ENCODE measurements around the gene MAP7D3. TPM values are rescaled to one million over a fixed set of nuclear protein-coding genes. Genes with fewer than 3 reads are reported as not detected.
"Not testable (repeated sequence)": the region's sequence is repeated elsewhere in the genome, so short reads cannot be mapped to it uniquely, and the experiment has no call there.

MAP7D3 gene
- total RNA-seq, 4 donors from 2014 or later: 16.5 to 29.8 (median 23.2) TPM

GRCh38 chrX:136171420-136171819 is 79.8 kb downstream of the MAP7D3 start:
- no peak for DNase-seq (ENCODE audit: low spot score)
- no peak for ATAC-seq (ENCODE audit: low FRiP score)
- TF ChIP-seq, protein P1, sequence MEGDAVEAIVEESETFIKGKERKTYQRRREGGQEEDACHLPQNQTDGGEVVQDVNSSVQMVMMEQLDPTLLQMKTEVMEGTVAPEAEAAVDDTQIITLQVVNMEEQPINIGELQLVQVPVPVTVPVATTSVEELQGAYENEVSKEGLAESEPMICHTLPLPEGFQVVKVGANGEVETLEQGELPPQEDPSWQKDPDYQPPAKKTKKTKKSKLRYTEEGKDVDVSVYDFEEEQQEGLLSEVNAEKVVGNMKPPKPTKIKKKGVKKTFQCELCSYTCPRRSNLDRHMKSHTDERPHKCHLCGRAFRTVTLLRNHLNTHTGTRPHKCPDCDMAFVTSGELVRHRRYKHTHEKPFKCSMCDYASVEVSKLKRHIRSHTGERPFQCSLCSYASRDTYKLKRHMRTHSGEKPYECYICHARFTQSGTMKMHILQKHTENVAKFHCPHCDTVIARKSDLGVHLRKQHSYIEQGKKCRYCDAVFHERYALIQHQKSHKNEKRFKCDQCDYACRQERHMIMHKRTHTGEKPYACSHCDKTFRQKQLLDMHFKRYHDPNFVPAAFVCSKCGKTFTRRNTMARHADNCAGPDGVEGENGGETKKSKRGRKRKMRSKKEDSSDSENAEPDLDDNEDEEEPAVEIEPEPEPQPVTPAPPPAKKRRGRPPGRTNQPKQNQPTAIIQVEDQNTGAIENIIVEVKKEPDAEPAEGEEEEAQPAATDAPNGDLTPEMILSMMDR (IDR thresholded peaks at IDR 0.05): no peak

DNA sequence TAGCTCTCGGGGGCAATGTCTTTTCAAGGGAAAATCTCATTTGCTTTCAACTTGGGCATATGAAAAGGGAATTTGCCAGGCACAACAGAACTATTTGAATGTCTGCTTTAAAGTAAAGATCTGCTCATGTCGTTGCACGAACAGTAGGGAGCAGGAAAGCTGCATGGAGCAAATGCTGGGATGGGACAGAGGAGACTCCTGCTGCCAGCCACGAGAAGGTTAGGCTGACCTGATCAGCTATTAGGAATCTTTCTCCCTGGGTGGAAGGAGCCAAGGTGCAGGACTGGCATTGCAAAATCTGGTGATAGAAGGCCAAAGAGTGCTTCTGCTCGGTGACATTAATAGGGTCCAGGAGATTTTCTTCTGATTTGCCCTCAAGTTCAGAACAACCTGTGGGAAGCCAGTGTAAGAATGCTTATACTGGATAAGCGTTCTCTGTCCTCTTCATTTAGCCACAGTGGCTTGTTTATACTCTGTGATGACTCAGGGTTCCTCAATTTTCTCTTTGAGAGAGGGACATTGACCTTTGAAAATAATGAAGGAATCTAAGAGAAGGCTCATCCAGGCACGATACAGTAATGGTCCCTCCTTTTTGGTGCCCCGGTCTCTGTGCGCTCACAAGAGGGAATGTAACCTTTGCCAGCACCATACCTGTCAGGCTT is 80.9 kb downstream of the MAP7D3 start:
- DNase-seq (ENCODE audit: low spot score) (no peak), ATAC-seq (ENCODE audit: low FRiP score) (peak; percentile 11)
- TF ChIP-seq, protein P1 (IDR thresholded peaks at IDR 0.05): no peak

DNA sequence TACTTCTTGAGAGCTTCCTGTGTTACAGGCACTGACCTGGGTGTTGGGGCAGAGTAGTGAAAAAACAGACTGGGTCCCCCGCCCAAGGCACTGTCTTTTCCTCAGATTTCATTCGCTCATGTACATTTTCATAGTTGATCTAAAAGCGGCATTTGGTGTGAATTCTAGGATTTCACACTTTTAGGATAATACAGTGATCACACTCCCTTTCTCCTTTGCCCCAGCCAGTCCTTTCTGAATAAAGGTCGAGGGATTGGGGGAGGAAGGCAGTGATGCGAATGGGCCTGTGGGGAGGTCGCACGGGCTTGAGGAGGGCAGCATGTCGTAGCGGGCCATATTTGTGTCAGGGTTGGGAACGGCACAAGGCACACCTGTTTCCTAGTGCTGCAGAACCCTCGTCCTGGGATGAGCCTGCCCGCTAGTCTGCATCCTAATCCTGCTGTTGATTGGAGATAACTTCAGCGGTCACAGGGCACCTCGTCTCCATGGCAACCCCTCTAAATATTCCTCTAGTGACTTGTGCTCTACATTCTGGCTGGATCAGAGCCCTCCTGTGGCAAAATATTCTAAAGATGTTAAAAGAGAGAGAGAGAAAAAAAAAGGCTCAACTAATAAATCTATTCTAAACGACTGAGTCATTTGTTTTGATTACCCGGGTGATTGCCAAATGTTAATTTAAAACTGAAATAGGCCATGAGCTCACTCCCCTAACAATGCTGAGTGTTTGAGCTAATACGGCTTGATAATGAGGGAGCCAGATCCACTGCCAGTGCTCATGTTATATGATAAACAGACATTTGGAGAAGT is 82.1 kb downstream of the MAP7D3 start:
- TF ChIP-seq, protein P1 (IDR thresholded peaks at IDR 0.05): no peak
- peak; percentile 69 for ATAC-seq (ENCODE audit: low FRiP score)
- no peak for DNase-seq (ENCODE audit: low spot score)

DNA sequence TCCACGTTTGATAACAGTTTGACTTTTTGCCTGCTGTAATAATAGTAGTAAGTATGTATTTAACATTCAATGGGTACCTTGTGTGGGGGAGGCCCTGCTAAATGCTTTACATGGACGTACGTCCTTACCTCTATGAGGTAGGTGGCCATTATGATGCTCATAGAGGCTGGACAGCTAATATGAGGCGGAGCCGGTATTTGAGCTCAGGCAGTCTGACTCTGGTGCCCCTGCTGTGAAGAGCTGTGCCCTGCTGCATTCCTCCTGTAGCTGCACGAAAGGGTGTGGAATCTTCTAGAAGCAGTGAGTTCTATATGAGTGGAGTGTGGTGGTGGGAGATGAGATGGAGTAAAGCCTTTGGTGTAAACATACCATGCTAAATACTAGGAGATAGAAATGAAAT is 83.2 kb downstream of the MAP7D3 start:
- DNase-seq (ENCODE audit: low spot score); ATAC-seq (ENCODE audit: low FRiP score): not testable (repeated sequence)

DNA sequence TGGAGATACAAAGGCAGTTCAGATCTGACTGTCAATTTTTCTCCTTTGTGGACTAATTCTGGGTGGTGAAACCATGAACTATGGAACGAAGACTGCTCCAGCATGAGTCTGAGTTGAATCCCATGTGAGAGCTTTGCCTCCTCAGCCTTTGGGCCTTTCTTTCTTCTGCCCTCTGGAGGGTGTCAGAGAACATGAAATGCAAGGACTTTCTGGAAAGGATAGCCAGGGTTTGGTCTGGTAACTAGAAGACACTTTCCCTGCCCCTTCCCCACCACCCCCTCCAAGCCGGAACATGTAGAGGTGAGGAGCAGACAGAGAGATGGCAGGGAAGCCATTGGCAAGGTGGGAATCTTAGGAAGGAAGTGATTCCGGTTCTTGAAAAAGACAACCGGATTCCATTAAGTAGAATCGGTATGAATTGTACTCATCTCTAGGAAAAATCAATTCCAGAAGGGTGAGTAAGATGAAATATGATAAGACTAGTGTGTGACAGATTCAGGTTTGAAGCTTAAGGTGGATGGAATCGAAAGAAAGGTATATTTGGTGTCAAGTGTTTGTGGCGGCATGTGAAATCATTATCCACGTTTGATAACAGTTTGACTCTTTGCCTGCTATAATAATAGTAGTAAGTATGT is 84.9 kb downstream of the MAP7D3 start:
- ATAC-seq (ENCODE audit: low FRiP score) (no peak), DNase-seq (ENCODE audit: low spot score) (no peak)
- TF ChIP-seq, protein P1 (IDR thresholded peaks at IDR 0.05): no peak

DNA sequence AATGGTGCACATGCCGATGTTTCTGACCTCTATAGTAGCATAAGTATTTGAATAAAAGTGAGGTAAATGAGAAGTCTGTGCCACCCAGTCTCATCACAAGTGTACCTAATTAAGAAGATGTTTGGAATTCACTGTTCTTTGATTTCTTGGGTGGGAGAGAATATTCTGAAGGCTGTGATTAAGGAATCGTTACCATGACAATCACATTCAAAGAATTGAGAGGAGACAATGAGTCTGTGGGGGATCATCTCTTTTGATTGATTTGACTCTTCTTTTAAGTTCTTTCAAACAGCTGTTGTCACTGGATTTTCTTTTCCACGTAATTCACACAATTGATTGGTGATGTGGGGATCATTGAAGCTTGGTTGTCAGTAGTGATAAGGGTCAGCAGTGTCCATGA is 85.8 kb downstream of the MAP7D3 start:
- ATAC-seq (ENCODE audit: low FRiP score): no peak
- no peak for DNase-seq (ENCODE audit: low spot score)
- TF ChIP-seq, protein P1 (IDR thresholded peaks at IDR 0.05): no peak

- TF ChIP-seq, protein P1 (IDR thresholded peaks at IDR 0.05): no peak
- ATAC-seq (ENCODE audit: low FRiP score) (no peak), DNase-seq (ENCODE audit: low spot score) (no peak)
These were observed 87.5 kb downstream of the MAP7D3 start for GRCh38 chrX:136163689-136164088.

Data from omental fat pad (tissue), 4 donors.